Activated CD8-positive, alpha-beta memory T cell treated with anti-CD3 and anti-CD28 coated beads for 1 hour (primary cell): ENCODE results near the gene CD69.
"Not testable (repeated sequence)": the region's sequence is repeated elsewhere in the genome, so short reads cannot be mapped to it uniquely, and the experiment has no call there.

Experiments used
- DNase-seq, 2 donors: peaks; one replicate each; pipeline ENCODE4 v3.0.0-alpha.2; 2020; ENCODE audit warnings: low read depth in 1 of 2; ENCODE audit errors: extremely low read depth in 1 of 2

Gene CD69

GRCh38 chr12:9751204-9752144 is 9.2 kb downstream of the CD69 start:
- DNase-seq: no peak

DNA sequence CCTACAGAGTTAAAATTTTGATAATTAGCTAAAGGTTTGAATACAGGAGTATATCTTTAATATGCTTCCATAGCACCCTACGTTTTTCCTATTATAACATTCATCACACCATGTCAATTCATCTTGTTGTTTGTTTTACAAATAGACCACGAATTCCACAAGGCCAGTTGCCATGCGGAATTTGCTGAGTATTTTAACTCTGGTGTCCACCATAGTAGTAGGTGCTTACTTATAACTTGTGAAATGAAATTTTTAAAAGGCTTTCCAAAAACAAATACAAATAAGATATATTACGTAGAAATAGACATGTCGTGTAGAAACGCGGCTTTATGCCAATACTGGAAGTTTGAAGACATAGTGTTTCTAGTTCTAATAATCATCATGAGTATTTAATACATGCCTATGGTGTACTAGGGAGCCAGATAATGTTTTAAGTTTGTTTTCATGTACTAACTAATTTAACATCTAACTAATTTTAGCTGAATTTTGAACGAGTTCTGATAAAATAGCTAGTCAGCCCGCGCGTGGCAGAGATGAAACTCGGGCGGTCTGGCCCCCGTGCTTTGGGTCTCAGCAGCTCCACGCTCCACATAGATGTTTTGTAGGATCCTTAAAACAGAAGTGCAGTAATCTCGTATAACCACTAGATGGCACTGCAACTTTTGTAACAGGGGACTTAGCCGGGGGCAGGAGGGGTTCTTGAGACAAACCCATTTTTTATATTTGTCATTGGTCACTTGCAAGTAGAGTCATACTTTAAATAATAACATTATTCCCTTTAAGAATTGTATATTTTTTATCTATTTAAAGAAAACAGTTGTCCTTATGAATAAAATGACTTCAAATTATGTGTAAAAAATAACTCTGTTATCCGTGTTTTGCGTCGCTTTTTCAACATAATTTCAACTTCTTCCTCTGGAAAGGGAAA is 10.2 kb downstream of the CD69 start:
- peak in 1 of 2 donors; percentile 41 for DNase-seq

DNA sequence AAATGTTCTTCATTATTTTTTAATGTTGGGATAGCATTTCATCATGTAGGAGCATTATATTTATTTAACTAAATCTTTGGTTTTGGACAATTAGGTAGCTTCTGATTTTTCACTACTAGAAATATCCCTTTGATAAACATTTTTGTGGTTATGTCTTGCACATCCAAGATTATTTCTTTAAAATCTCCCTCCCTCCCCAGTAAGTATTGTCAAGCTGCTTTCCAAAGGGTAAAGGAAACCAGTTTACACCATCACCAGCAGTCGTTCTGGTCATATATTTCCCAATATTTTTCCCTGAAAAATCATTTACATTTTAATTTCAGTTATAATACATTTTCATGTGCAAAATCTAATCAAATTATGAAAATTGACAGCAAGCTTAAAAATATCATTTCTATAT is 11.1 kb downstream of the CD69 start:
- no peak for DNase-seq

DNA sequence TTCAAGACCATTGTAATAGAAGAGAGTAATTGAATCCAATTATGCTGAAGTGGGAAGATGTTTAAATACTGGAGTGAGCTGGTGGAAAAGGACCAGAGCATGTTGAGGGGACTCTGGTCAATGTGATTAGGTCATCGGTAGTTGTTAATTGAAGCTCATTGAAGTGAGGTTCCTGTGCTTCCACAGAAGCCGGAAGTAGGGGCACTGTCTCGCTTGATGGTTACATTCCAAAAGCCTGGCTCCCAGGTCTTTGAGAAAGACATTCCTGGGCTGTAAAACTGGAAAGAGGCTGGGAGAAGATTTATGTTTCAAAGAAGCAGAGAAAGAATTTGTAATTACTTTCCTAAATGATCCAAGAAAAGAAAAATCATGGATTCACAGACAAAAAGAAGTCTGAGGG is 15.5 kb downstream of the CD69 start:
- DNase-seq: no peak

DNA sequence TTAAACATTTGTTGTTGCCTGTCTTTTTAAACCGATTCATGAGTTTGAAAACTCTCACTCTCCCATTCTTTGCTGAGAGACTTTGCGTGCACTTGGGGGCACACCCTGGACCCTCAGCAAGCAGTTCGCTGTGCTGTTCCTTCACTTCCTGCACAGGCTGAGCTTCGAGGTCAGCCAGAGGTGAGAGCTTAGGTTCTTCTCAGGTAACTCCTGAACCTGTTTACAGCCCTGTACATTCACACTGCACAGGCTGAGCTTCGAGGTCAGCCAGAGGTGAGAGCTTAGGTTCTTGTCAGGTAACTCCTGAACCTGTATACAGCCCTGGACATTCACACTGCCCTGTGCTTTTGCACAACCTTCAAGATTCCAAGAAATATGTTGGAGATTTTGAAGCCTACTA is 18.0 kb downstream of the CD69 start:
- DNase-seq: no peak

DNA sequence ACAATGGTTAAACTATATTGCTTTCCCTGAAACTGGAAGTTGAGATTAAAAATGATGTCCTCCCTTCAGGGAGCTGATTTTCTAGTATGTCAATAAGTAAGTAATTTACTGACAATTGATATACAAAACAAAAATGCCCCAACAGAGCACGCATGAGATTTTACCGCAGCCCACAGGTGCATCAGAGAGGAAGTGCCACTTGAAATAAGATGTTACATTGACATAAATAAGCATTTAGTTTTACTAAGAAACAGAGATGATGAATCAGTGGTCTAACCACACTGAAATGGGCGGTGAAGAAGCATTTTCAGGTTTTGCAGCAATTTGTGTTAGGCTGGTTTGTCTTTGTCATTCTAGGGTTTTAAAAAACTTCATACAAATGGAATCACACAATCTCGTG is 19.0 kb downstream of the CD69 start:
- no peak for DNase-seq

GRCh38 chr12:9740106-9740750 is 20.5 kb downstream of the CD69 start:
- DNase-seq: no peak

GRCh38 chr12:9739404-9740105 is 21.1 kb downstream of the CD69 start:
- DNase-seq: not testable (repeated sequence)

DNA sequence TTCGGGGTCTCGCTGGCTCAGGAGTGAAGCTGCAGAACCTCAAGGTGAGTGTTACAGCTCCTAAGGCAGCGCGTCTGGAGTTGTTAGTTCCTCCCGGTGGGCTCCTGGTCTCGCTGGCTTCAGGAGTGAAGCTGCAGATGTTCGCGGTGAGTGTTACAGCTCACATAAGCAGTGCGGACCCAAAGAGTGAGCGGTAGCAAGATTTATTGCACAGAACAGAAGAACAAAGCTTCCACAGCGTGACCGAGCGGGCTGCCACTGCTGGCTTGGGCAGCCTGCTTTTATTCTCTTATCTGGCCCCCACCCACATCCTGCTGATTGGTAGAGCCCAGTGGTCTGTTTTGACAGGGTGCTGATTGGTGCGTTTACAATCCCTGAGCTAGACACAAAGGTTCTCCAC is 21.8 kb downstream of the CD69 start:
- not testable (repeated sequence) for DNase-seq

- no peak for DNase-seq
Measured at GRCh38 chr12:9736936-9737705, 23.6 kb downstream of the CD69 start.

GRCh38 chr12:9735601-9736000 is 25.1 kb downstream of the CD69 start:
- DNase-seq: no peak

DNA sequence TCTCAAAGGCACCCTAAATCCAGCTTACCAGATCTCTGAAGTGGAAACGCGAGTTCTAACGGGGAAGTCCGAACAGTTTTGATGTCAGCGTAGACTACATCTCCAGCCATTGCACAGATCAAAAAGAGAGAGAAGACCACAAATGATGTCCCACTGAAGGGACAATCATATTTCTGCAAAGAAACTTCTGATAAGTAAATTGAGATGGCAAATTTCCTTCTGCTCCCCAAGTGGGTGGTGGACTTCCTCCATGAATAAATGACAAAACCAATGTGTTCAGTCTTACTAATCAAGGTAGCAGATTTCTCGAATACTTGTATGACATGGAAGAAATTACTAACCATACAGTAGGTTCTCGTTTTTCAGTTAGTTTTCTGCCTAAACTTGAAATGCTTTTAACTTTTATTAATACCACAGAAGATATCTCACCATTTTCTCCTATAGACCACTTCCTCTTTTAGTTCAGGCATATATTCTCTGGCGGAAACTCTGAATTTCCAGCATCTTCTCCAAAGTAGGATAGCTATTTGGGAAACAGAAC is 27.7 kb downstream of the CD69 start, which contains the start of gene CLECL1:
TSS of gene CLECL1 (minus strand) at position 177 of the 541 bp plus-strand sequence.
- no peak for DNase-seq

DNA sequence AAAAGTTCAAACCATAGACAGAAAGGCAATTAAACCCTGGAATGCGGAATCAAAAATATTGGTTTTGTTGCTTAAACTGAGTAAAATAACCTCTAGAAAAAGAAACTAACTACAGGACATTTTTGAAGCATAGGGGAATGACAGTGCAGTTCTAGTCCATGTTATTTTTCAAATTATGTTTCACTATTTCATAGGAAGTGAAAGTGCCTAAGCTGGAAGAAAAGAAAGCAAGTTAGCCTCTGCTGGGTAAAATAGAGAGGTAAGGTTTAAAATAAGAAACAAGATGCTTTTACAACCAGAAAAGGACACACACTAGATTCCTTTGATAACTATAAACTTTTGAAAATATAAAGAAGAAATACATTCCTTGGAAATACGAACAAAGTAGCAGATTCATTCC is 28.9 kb downstream of the CD69 start:
- DNase-seq: no peak

DNA sequence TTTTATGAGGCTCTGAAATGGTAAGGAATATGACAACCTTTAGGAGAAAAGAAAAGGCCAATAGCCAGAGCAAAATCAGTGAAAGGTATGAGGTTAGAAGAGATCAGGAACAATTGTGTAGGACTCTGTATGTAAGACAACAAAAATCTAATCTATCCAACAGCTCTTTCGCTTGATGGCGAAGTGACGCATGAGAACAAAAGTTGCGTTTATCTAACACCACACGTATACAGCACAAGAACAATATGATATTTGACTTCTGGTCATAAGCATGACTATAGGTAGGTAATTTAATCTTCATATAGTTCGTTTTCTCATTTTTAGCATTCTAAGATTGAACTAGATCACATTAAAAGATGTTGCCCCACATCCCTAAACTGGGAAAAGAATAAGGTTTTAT is 29.3 kb downstream of the CD69 start:
- no peak for DNase-seq

DNA sequence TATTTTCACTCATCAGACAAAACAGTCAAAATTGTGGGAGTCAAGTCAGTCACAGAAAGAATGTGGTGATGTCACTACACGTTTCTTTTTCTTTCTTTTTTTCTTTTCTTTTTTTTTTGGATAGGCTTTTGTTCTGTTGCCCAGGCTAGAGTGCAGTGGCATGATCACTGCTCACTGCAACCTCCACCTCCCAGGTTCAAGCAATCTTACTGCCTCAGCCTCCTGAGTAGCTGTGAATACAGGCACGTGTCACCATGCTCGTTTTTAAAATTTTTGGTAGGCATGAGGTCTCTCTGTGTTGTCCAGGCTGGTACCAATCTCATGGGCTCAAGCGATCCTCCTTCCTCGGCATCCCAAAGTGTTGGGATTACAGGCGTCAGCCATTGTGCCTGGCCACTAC is 30.1 kb downstream of the CD69 start:
- no peak for DNase-seq

- DNase-seq: no peak
Measured at GRCh38 chr12:9730011-9730410, 30.7 kb downstream of the CD69 start.

GRCh38 chr12:9729082-9729481 is 31.6 kb downstream of the CD69 start:
- DNase-seq: no peak

DNA sequence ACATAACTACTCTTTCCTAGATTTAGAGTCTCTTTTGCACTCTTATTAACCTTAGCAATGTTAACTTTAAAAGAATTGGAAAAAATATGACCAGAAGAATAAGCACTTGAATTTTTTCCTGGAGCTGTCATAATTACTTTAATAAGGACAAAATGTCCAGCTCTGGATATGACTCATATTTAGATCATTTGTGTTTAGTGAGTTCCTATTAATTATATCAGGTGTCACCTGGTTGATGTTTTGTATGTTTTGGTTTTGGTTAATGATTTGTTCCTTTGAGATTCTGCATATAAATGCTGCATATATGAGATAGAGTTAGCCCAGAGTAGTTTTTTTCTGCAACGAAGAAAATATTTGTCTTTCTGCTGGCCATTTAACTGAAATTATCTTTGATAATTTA is 32.9 kb downstream of the CD69 start:
- DNase-seq: no peak

GRCh38 chr12:9725213-9725870 is 35.4 kb downstream of the CD69 start:
- no peak for DNase-seq
